GM12891 (cell line): ENCODE results near the gene SMO.
"Not testable (repeated sequence)": the region's sequence is repeated elsewhere in the genome, so short reads cannot be mapped to it uniquely, and the experiment has no call there.

Source experiments
- DNase-seq: peaks from one replicate; pipeline ENCODE4 v3.0.0; 2011; ENCODE audit warnings: low spot score; ENCODE audit not compliant: insufficient read length
- FAIRE-seq: peaks from 2 replicates; lab custom pipeline; 2011; peaks lifted over from hg19 to GRCh38; lab: Jason Lieb, UNC
- PAX5 ChIP-seq: IDR thresholded peaks from 2 replicates; pipeline ENCODE4 v1.6.1; 2011; ENCODE audit warnings: low read length, moderate library complexity, mild to moderate bottlenecking; ENCODE audit not compliant: insufficient read depth, severe bottlenecking
- POLR2A ChIP-seq: IDR thresholded peaks from 2 replicates; pipeline ENCODE4 v1.6.1; 2011; ENCODE audit warnings: low read depth, low read length, control low read depth
- POLR2AphosphoS5 ChIP-seq: IDR thresholded peaks from 2 replicates; pipeline ENCODE4 v1.6.1; 2011; ENCODE audit warnings: low read depth, low read length, control low read depth
- POU2F2 ChIP-seq: IDR thresholded peaks from 2 replicates; pipeline ENCODE4 v1.6.1; 2011; ENCODE audit warnings: low read depth, mild to moderate bottlenecking, control low read depth, low read length, moderate library complexity
- SPI1 ChIP-seq: IDR thresholded peaks from 2 replicates; pipeline ENCODE4 v1.6.1; 2011; ENCODE audit warnings: low read depth, low read length, control low read depth
- TAF1 ChIP-seq: IDR thresholded peaks from 2 replicates; pipeline ENCODE4 v1.6.1; 2011; ENCODE audit warnings: low read depth, low read length, control low read depth

Gene SMO

GRCh38 chr7:129205987-129206785 is 17.8 kb downstream of the SMO start:
- DNase-seq: no peak
- no peak for FAIRE-seq
- TF ChIP-seq POU2F2 (no peak), POLR2AphosphoS5 (no peak), TAF1 (no peak), SPI1 (no peak)

DNA sequence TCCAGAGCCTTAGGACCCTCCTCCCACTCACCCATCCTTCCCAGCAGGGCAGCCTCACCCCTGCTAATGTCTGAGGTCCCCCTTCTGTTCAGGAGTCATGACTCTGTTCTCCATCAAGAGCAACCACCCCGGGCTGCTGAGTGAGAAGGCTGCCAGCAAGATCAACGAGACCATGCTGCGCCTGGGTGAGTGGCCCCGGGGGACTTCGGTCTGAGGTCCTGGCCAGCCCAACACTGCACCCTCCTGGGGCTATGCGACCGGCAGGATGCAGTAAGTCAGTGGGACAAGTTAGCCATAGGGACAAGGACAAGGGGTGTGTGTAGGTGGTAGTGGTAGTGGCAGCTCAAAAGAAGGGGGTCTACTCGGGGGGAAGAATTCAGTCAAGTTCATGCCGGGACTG is 20.2 kb downstream of the SMO start:
- no peak for TF ChIP-seq TAF1
- no peak for TF ChIP-seq PAX5
- TF ChIP-seq POLR2A: no peak
- no peak for TF ChIP-seq POU2F2
- no peak for TF ChIP-seq SPI1
- TF ChIP-seq POLR2AphosphoS5: no peak
- DNase-seq (no peak), FAIRE-seq (peak; percentile 28)

DNA sequence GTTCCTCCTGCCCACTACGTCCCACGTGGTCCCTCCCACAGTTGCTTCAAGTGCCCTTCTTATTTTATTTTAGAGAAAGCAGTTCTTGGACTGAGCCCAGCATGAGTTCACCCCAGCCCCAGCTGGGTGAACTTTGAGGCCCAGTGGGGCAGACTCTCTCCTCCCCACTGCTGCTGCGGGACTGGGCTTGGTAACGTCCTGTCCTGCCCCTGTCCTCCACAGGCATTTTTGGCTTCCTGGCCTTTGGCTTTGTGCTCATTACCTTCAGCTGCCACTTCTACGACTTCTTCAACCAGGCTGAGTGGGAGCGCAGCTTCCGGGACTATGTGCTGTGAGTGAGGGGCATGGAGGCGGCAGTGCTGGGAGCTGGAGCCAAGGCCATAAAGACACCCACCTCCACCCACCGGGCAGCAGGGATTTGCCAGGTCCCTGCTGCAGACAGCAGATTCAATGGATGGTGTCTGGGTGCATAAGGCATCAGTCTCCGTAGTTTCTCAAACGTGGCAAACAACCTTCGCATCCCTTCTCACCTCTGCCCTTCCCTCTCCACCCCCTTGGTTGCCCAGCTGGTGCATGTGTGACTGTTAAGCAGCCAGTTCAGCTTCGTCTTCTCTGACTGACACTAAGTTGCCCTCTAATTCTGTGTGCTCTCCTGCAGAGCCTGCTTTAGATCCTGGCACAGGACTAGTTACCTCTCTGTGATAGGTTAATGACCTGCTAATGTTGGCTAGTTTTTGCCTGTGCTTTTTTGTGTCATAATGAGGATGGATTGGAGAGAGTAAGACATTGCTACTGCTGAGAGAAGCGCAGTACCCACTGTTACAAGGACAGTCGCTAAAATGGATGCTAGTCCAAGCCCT is 20.9 kb downstream of the SMO start:
- DNase-seq (no peak), FAIRE-seq (peak; percentile 43)
- TF ChIP-seq SPI1 (no peak), POLR2A (no peak), POLR2AphosphoS5 (no peak), PAX5 (no peak), TAF1 (no peak), POU2F2 (no peak)

- FAIRE-seq (peak; percentile 93), DNase-seq (peak; percentile 92)
- TF ChIP-seq POLR2AphosphoS5 (no peak), TAF1 (no peak), POU2F2 (no peak), POLR2A (no peak), SPI1 (no peak), PAX5 (no peak)
These were observed 22.0 kb downstream of the SMO start for GRCh38 chr7:129210256-129210988.

- no peak for DNase-seq
- no peak for FAIRE-seq
- TF ChIP-seq PAX5 (no peak), POU2F2 (no peak), TAF1 (no peak), POLR2A (no peak), SPI1 (no peak), POLR2AphosphoS5 (no peak)
These were observed 22.5 kb downstream of the SMO start for GRCh38 chr7:129210989-129211312.

GRCh38 chr7:129212126-129212525 is 23.7 kb downstream of the SMO start:
- DNase-seq: no peak
- no peak for TF ChIP-seq POU2F2
- no peak for TF ChIP-seq SPI1
- TF ChIP-seq POLR2AphosphoS5: no peak
- TF ChIP-seq PAX5: no peak
- TF ChIP-seq POLR2A: no peak
- no peak for TF ChIP-seq TAF1

DNA sequence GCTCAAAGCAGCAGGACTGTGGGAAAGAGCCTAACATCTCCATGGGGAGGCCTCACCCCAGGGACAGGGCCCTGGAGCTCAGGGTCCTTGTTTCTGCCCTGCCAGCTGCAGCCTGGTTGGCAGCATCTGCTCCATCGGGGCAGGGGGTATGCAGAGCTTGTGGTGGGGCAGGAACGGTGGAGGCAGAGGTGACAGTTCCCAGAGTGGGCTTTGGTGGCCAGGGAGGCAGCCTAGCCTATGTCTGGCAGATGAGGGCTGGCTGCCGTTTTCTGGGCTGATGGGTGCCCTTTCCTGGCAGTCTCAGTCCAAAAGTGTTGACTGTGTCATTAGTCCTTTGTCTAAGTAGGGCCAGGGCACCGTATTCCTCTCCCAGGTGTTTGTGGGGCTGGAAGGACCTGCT is 24.2 kb downstream of the SMO start:
- TF ChIP-seq TAF1: no peak
- TF ChIP-seq PAX5: no peak
- no peak for TF ChIP-seq SPI1
- TF ChIP-seq POLR2AphosphoS5: no peak
- no peak for TF ChIP-seq POLR2A
- no peak for TF ChIP-seq POU2F2
- FAIRE-seq (no peak), DNase-seq (no peak)

More at GRCh38 chr7:129212126-129212525, 23.7 kb downstream of the SMO start:
- FAIRE-seq: no peak

GRCh38 chr7:129213828-129214227 is 25.4 kb downstream of the SMO start:
- peak; percentile 56 for FAIRE-seq
- DNase-seq: no peak
- TF ChIP-seq POU2F2: no peak
- no peak for TF ChIP-seq POLR2AphosphoS5
- TF ChIP-seq TAF1: no peak
- no peak for TF ChIP-seq PAX5
- no peak for TF ChIP-seq SPI1
- no peak for TF ChIP-seq POLR2A

- not testable (repeated sequence) for FAIRE-seq, DNase-seq
These were observed 27.3 kb downstream of the SMO start for GRCh38 chr7:129215691-129216090.

- FAIRE-seq, DNase-seq: not testable (repeated sequence)
These were observed 27.8 kb downstream of the SMO start for GRCh38 chr7:129216101-129216715.

DNA sequence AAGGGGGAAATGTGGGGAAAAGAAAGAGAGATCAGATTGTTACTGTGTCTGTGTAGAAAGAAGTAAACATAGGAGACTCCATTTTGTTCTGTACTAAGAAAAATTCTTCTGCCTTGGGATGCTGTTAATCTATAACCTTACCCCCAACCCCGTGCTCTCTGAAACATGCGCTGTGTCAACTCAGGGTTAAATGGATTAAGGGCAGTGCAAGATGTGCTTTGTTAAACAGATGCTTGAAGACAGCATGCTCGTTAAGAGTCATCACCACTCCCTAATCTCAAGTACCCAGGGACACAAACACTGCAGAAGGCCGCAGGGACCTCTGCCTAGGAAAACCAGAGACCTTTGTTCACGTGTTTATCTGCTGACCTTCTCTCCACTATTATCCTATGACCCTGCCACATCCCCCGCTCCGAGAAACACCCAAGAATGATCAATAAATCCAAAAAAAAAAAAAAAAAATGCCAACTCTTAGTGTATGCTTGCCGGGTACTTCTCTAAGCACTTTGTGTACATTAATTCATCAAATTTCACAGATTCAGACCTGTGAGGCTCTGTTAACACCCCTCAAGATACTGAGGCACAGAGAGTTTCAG is 28.5 kb downstream of the SMO start:
- not testable (repeated sequence) for FAIRE-seq

More for the DNA sequence above, 28.5 kb downstream of the SMO start:
- not testable (repeated sequence) for DNase-seq
